Keratinocyte (primary cell): ENCODE data around the gene NDUFB1.

Experiments used
- CTCF ChIP-seq, 3 experiments: IDR thresholded peaks in 1 of 3; conservative IDR thresholded peaks in 1 of 3; optimal IDR thresholded peaks in 1 of 3; 2 replicates in 2 of 3; 3 replicates in 1 of 3; pipeline versions ENCODE3 to v1.5.1; 2011; ENCODE audit warnings: low read length in 3 of 3, mild to moderate bottlenecking in 3 of 3, moderate library complexity in 2 of 3, control low read depth in 1 of 3, inconsistent platforms in 1 of 3; ENCODE audit not compliant: insufficient read depth in 2 of 3; ENCODE audit errors: extremely low read depth in 1 of 3
- EZH2 ChIP-seq: IDR thresholded peaks from one replicate; pipeline ENCODE4 v1.6.1; 2012; ENCODE audit warnings: inconsistent platforms, mild to moderate bottlenecking, low read length, moderate library complexity

- TF ChIP-seq CTCF (optimal IDR thresholded peaks at IDR 0.05 in 1 of 3, IDR thresholded peaks at IDR 0.05 in 1 of 3, conservative IDR thresholded peaks at IDR 0.05 in 1 of 3; ENCODE audit: extremely low read depth in 1 of 3, insufficient read depth in 2 of 3, low read length in 3 of 3) (no peak), EZH2 (no peak)
These were observed 12.0 kb downstream of the NDUFB1 start for GRCh38 chr14:92109490-92109889.
